Renal pelvis (tissue), 4 donors: ENCODE results near the gene SLC15A3. TPM values are rescaled to one million over a fixed set of nuclear protein-coding genes. Genes with fewer than 3 reads are reported as not detected.

ENCODE experiments used
- DNase-seq: peaks from one replicate; pipeline ENCODE4 v3.0.0-alpha.2; 2013
- polyA plus RNA-seq, 3 donors: library from polyadenylated mRNA; unstranded; fragments of 120-200 nt; gene quantifications; one replicate each; pipeline ENCODE4 v1.2.1, GENCODE V29; 2013; ENCODE audit not compliant: insufficient read length in 3 of 3

Gene SLC15A3
- polyA plus RNA-seq, 3 donors = 16.9 to 22.2 (median 18.4) TPM

- no peak for DNase-seq
Observed at GRCh38 chr11:60948250-60948649, 3.7 kb downstream of the SLC15A3 start.

- no peak for DNase-seq
Observed at GRCh38 chr11:60947700-60948099, 4.3 kb downstream of the SLC15A3 start.

- DNase-seq = no peak
Observed at GRCh38 chr11:60946601-60947264, 5.2 kb downstream of the SLC15A3 start.

- no peak for DNase-seq
Observed at GRCh38 chr11:60945295-60945667, 6.7 kb downstream of the SLC15A3 start.

GRCh38 chr11:60944490-60945294, 7.3 kb downstream of the SLC15A3 start:
- no peak for DNase-seq

- no peak for DNase-seq
Observed at GRCh38 chr11:60942970-60943565, 8.9 kb downstream of the SLC15A3 start.

- no peak for DNase-seq
Observed at GRCh38 chr11:60942219-60942618, 9.8 kb downstream of the SLC15A3 start.

- DNase-seq = no peak
Observed at GRCh38 chr11:60941371-60942119, 10.4 kb downstream of the SLC15A3 start.

GRCh38 chr11:60939855-60940254, 12.1 kb downstream of the SLC15A3 start:
- DNase-seq = no peak

GRCh38 chr11:60939301-60939700, 12.7 kb downstream of the SLC15A3 start:
- DNase-seq = no peak

- DNase-seq = no peak
Observed at GRCh38 chr11:60938500-60938899, 13.5 kb downstream of the SLC15A3 start.

GRCh38 chr11:60937811-60938210, 14.2 kb downstream of the SLC15A3 start:
- no peak for DNase-seq

- DNase-seq = no peak
Observed at GRCh38 chr11:60937144-60937527, 14.8 kb downstream of the SLC15A3 start.

GRCh38 chr11:60936467-60937143, 15.4 kb downstream of the SLC15A3 start:
- DNase-seq = no peak

GRCh38 chr11:60935676-60936442, 16.1 kb downstream of the SLC15A3 start:
- no peak for DNase-seq

GRCh38 chr11:60934790-60935605, 17.0 kb downstream of the SLC15A3 start:
- no peak for DNase-seq

- DNase-seq = no peak
Observed at GRCh38 chr11:60934124-60934789, 17.7 kb downstream of the SLC15A3 start.

- no peak for DNase-seq
Observed at GRCh38 chr11:60933416-60934123, 18.4 kb downstream of the SLC15A3 start.
